Measurements from ENCODE around the gene ALKAL2.

Gene ALKAL2

DNA sequence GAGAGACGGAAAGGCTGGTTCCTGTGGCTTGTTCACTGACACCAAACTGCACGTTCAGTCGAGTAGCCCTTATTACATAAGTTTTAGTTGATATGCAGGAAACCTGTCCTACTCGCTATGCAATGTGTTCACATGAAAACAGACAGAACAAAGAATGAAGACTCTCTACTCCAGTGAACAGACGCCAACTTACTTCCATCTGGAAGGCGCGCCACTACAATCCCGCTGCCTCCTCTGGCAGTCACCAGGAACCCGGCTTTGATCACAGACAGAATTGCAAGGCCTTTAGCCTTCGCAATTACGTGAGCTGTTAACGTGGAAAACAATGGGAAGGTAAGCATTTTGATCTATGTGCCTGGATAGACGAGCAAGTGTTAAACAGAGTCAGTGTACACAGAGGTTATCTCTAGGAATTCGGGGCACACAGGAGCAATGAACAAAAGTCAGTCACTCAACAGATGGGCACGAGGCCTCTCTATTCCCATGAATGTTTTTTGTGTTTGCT lies 38.3 kb downstream of the ALKAL2 start:
- in situ Hi-C loops (cut with HindIII; ENCODE audit: low sequenced_read_pairs) = no loop called here

GRCh38 chr2:248724-249123 lies 39.2 kb downstream of the ALKAL2 start:
- in situ Hi-C loops (cut with HindIII; ENCODE audit: low sequenced_read_pairs) = no loop called here

DNA sequence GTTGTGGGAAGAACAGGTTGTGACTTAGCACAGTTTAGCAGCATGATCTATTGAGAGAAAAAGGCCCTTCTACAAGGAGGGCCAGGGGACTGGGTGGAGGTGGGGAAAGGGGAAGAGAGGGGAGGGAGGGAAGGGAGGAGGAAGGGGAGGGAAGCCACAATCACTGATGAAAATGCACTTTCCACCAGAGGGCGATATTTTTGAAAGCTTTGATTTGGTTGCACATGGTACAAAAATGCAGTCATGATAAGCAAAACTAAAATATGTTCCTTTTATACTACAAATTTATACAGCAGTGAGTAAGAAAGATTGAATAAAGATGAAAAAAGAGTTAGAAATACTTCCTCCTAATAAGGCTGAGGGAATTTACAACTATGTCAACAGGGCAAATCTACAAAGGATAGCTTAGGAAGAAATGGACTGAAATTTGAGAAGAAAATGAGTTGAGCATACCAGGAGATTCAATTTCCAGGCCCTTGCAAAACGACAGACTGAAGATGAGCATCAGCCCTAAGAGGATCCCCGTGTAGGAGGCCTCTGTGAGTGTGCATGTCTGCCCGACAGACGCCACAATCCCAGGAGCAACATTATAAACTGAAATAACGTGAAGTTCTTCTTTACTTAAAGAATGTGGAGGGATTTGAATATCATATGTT lies 41.3 kb downstream of the ALKAL2 start:
- in situ Hi-C loops (cut with HindIII; ENCODE audit: low sequenced_read_pairs) = no loop called here

DNA sequence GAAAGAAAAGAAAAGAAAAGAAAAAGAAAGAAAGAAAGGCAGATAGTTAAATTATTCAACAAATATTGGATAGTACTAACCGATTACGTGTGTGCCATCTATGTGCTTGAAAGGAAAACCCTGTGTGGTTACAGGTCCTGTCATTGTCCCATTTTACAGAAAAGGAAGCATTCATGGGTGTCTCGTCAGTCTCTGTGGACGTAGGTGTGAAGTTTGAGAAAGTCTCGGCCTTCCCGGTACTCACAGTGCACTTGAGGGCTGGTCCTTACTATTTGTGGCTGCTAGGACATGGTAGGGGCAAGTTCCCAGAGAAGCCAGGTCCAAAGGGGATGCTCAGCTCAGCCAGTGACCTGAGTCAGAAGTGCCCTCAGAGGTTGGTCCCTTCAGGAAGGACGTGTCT lies 43.3 kb downstream of the ALKAL2 start:
- in situ Hi-C loops (cut with HindIII; ENCODE audit: low sequenced_read_pairs) = no loop called here

- in situ Hi-C loops (cut with HindIII; ENCODE audit: low sequenced_read_pairs) = no loop called here
These were observed 49.0 kb downstream of the ALKAL2 start for GRCh38 chr2:238869-239268.

DNA sequence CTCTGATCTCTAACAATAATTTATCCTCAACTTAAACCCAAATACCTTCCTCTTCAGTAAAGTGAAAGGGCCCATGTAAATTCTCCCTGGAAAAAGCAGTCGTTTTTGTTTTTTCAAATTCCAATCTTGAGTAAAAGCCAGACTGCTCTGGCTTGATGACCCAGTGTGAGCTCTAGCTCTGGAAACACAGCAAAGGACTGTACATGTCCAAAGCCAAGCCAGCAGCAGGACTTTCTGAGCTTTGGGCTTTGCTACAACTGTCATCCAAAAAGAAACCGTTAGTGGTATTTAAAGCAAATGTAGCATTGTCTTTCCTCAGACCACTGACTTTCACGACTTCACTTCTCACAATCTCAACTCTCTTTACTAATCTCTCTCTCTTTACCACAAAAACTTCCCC lies 49.5 kb downstream of the ALKAL2 start:
- in situ Hi-C loops (cut with HindIII; ENCODE audit: low sequenced_read_pairs) = no loop called here

DNA sequence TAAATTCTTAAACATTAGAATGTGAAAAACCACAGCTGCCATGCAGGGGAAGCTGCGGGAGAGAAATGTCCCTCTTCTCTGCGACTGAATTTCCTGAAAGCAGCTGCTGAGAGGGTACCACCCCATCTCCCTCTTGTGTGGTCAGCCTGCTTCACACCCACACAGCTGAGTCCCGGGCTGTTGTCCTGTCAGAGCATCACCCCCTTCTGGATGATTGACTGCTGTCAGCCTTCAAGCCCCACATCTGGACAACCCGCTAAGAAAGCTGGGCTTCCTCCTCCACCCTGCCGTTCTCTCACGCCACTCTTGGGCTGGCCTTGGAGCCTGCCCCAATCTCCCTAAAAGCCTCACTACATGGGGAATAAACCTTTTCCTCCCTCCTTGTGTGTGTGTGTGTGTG lies 50.0 kb downstream of the ALKAL2 start:
- in situ Hi-C loops (cut with HindIII; ENCODE audit: low sequenced_read_pairs) = no loop called here

GRCh38 chr2:236993-237539 lies 50.8 kb downstream of the ALKAL2 start:
- in situ Hi-C loops (cut with HindIII; ENCODE audit: low sequenced_read_pairs) = no loop called here

- in situ Hi-C loops (cut with HindIII; ENCODE audit: low sequenced_read_pairs) = no loop called here
These were observed 53.5 kb downstream of the ALKAL2 start for GRCh38 chr2:234421-234820.

DNA sequence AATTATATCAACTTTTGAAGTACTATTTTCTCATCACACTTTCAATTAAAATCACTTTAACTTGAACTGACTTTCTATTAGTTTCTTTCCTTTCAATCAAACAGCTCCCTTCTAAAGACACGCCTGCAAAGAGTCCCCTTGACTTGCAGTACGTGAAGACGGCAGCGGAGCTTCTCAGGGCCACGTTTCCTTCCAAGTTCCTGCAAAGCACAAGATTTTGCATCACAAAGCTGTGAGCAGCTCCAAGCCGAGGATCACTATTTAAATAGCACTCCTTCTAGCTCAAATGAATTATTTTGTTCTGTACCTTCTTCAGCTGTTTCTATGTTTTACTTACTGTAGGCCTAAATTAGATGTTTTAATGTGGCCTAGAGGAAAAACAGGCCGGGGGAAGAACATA lies 54.9 kb downstream of the ALKAL2 start:
- in situ Hi-C loops (cut with HindIII; ENCODE audit: low sequenced_read_pairs) = no loop called here

GRCh38 chr2:231521-232185 lies 56.2 kb downstream of the ALKAL2 start:
- in situ Hi-C loops (cut with HindIII; ENCODE audit: low sequenced_read_pairs) = no loop called here

Measured in endothelial cell of hepatic sinusoid (primary cell).